Calu3 (cell line): ENCODE results near the gene BTRC. TPM values are rescaled to one million over a fixed set of nuclear protein-coding genes. Genes with fewer than 3 reads are reported as not detected.

Experiments
- BruUV-seq: library from RNA; stranded (reverse); fragments of 400-500 nt; replicated peaks from 2 replicates; lab custom pipeline; 2021; lab: Mats Ljungman, UMichigan
- CTCF ChIA-PET: fragments of 300-600 bp; sonication (Branson Sonifier 250); formaldehyde crosslinking; loops from one replicate; lab custom pipeline; 2022; ENCODE audit warnings: antibody characterized with exemption; lab: Charles Lee
- DNase-seq: peaks from one replicate; pipeline ENCODE4 v3.0.0; 2022
- H3K27ac Mint-ChIP-seq: one replicate; pipeline ENCODE4 v1.8.0; 2022; ENCODE audit warnings: mixed read lengths; ENCODE audit not compliant: unreplicated experiment
- H3K27me3 Mint-ChIP-seq: one replicate; pipeline ENCODE4 v1.8.0; 2022; ENCODE audit warnings: mixed read lengths; ENCODE audit not compliant: unreplicated experiment
- H3K36me3 Mint-ChIP-seq: one replicate; pipeline ENCODE4 v1.8.0; 2022; ENCODE audit warnings: mild to moderate bottlenecking, moderate library complexity, mixed read lengths; ENCODE audit not compliant: insufficient read depth, unreplicated experiment
- H3K4me1 Mint-ChIP-seq: one replicate; pipeline ENCODE4 v1.8.0; 2022; ENCODE audit warnings: mild to moderate bottlenecking, low read depth, mixed read lengths; ENCODE audit not compliant: unreplicated experiment
- H3K4me3 Mint-ChIP-seq: one replicate; pipeline ENCODE4 v1.8.0; 2022; ENCODE audit warnings: mild to moderate bottlenecking, low read depth, moderate library complexity, mixed read lengths; ENCODE audit not compliant: unreplicated experiment
- H3K9me3 Mint-ChIP-seq: one replicate; pipeline ENCODE4 v1.8.0; 2022; ENCODE audit warnings: low read depth, mixed read lengths; ENCODE audit not compliant: unreplicated experiment
- CTCF ChIP-seq: fragments of 200-600 bp; IDR thresholded peaks from one replicate; pipeline ENCODE4 v1.8.0; 2022; ENCODE audit warnings: antibody characterized with exemption; ENCODE audit not compliant: unreplicated experiment
- intact Hi-C: fragments of 100-400 bp; cut with micrococcal nuclease; formaldehyde crosslinking; loops from one replicate; pipeline ENCODE4 v1.10.0; 2022; ENCODE audit not compliant: unreplicated experiment
- total RNA-seq: library from RNA; stranded (reverse); gene quantifications from 2 replicates; pipeline ENCODE4 v1.2.3, GENCODE V29; 2022

The BTRC gene
- total RNA-seq, 1 experiment from 2014 or later, result 7.9 TPM

GRCh38 chr10:101452593-101452992, 98.6 kb downstream of the BTRC start:
- Mint-ChIP-seq H3K9me3 (no peaks in the 10 kb centered on the region), H3K4me3 (no peak overlapping the region), H3K36me3 (no peaks in the 10 kb centered on the region), H3K27me3 (no peaks in the 10 kb centered on the region), H3K4me1 (no peaks in the 10 kb centered on the region), H3K27ac (no peak overlapping the region)
- no TSS peak for BruUV-seq
- intact Hi-C loops, result no loop called here
- TF ChIP-seq CTCF, result no peak
- CTCF ChIA-PET, result no interaction called here
- DNase-seq, result no peak

- Mint-ChIP-seq H3K4me1 (no peaks in the 10 kb centered on the region), H3K27me3 (no peaks in the 10 kb centered on the region), H3K9me3 (no peaks in the 10 kb centered on the region), H3K36me3 (no peaks in the 10 kb centered on the region), H3K4me3 (no peak overlapping the region), H3K27ac (no peak overlapping the region)
- intact Hi-C loops, result no loop called here
- no peak for DNase-seq
- CTCF ChIA-PET, result no interaction called here
- BruUV-seq, result no TSS peak
- TF ChIP-seq CTCF, result no peak
Measured at GRCh38 chr10:101453318-101453717, 99.4 kb downstream of the BTRC start.

- CTCF ChIA-PET, result interaction anchor here (1.2 kb wide), 1 partner anchor 144 kb away, joined by 3 read pairs; no protein-coding TSS in a partner anchor
- Mint-ChIP-seq H3K27me3 (no peaks in the 10 kb centered on the region), H3K36me3 (no peaks in the 10 kb centered on the region), H3K27ac (no peak overlapping the region), H3K4me1 (no peaks in the 10 kb centered on the region), H3K9me3 (no peaks in the 10 kb centered on the region), H3K4me3 (no peak overlapping the region)
- TF ChIP-seq CTCF, result no peak
- BruUV-seq, result no TSS peak
- intact Hi-C loops, result no loop called here
- no peak for DNase-seq
Measured at GRCh38 chr10:101453791-101454718, 100.1 kb downstream of the BTRC start.

GRCh38 chr10:101458869-101459268, 104.9 kb downstream of the BTRC start:
- no peaks in the 10 kb centered on the region for H3K27me3 Mint-ChIP-seq
- H3K9me3 Mint-ChIP-seq, result no peaks in the 10 kb centered on the region
- no peak overlapping the region for H3K27ac Mint-ChIP-seq
- intact Hi-C loops, result no loop called here
- no TSS peak for BruUV-seq
- no peak for TF ChIP-seq CTCF
- no peak for DNase-seq
- no peak overlapping the region for H3K4me3 Mint-ChIP-seq
- H3K4me1 Mint-ChIP-seq, result no peaks in the 10 kb centered on the region
- CTCF ChIA-PET, result no interaction called here
- H3K36me3 Mint-ChIP-seq, result no peaks in the 10 kb centered on the region
